Measurements from ENCODE around the gene EYS.

DNA sequence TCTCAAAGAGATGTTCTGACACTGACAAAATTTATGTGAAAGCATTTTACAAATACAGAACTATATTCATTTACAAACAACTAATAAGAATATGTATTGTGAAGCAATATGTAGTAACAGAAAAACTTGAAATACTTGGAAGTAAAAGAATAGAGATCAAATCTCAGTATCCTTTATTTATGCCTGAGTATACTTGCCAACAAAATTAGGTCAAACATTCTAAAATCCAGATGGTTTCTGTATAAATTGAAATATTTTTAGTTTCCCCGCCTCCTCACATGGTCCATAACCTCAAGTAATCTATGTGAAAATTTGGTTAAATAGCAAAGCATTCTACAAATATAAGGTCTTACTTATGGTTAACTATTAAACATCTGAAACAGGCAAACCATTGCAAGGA lies 545.4 kb downstream of the EYS start:
- TF ChIP-seq SUZ12 (IDR thresholded peaks at IDR 0.05; ENCODE audit: extremely low read depth, insufficient read depth, insufficient read length): no peak
- TF ChIP-seq YY1 (IDR thresholded peaks at IDR 0.05; ENCODE audit: insufficient read depth, insufficient read length): no peak
